ENCODE measurements around the gene ALDH1B1. TPM values are rescaled to one million over a fixed set of nuclear protein-coding genes. Genes with fewer than 3 reads are reported as not detected.

ALDH1B1 gene
- total RNA-seq, 1 experiment from 2014 or later: 13.1 TPM

DNA sequence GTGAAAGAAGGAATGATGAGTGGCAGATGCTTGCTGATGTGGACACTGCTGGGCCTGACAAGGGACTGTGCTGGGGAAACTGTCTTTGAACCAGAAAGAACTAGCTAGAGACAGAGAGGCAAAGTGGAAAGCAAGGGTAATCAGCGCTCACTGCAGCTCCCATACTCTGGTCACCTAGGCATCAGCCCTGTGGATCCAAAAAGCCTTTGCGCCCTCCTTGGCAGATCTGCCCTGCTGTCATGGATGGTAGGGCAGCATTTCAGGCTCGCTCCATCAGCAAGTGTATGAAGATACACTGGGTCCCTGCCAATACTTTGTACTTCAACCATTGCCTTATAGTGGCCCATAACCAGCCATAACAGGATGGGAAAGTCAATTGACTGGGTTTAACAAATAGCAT lies 6.6 kb upstream of the ALDH1B1 start:
- no TSS peak for BruUV-seq (replicated peaks)
- Histone ChIP-seq H3K27ac (no peak overlapping the region), H3F3A (ENCODE audit: insufficient read depth, low read depth) (peaks cover 6% of the 10 kb centered on the region; the same call in 1 of the 2 replicates), H3K4me3 (no peak overlapping the region), H3K79me2 (ENCODE audit: low read depth) (no peaks in the 10 kb centered on the region), H4K20me1 (ENCODE audit: insufficient read depth) (no peaks in the 10 kb centered on the region), H3K9me2 (ENCODE audit: insufficient read depth) (no peaks in the 10 kb centered on the region), H3K36me3 (ENCODE audit: low read depth) (no peaks in the 10 kb centered on the region), H3K9me3 (ENCODE audit: insufficient read depth, low read depth) (no peaks in the 10 kb centered on the region), H3K27me3 (ENCODE audit: insufficient read depth, low read depth) (no peaks in the 10 kb centered on the region), H3K4me2 (no peak overlapping the region), H2AFZ (no peak overlapping the region), H3K4me1 (replicated peaks; ENCODE audit: insufficient read depth) (peaks cover 29% of the 10 kb centered on the region)
- CTCF ChIA-PET: no interaction called here
- POLR2A ChIA-PET (ENCODE audit: unreplicated experiment): no interaction called here
- intact Hi-C loops (cut with micrococcal nuclease; ENCODE audit: unreplicated experiment): no loop called here
- TF ChIP-seq, protein P1, sequence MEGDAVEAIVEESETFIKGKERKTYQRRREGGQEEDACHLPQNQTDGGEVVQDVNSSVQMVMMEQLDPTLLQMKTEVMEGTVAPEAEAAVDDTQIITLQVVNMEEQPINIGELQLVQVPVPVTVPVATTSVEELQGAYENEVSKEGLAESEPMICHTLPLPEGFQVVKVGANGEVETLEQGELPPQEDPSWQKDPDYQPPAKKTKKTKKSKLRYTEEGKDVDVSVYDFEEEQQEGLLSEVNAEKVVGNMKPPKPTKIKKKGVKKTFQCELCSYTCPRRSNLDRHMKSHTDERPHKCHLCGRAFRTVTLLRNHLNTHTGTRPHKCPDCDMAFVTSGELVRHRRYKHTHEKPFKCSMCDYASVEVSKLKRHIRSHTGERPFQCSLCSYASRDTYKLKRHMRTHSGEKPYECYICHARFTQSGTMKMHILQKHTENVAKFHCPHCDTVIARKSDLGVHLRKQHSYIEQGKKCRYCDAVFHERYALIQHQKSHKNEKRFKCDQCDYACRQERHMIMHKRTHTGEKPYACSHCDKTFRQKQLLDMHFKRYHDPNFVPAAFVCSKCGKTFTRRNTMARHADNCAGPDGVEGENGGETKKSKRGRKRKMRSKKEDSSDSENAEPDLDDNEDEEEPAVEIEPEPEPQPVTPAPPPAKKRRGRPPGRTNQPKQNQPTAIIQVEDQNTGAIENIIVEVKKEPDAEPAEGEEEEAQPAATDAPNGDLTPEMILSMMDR (conservative IDR thresholded peaks at IDR 0.05): no peak
- no peak for TF ChIP-seq EZH2 (IDR thresholded peaks at IDR 0.05; ENCODE audit: low read depth)
- no peak for DNase-seq

DNA sequence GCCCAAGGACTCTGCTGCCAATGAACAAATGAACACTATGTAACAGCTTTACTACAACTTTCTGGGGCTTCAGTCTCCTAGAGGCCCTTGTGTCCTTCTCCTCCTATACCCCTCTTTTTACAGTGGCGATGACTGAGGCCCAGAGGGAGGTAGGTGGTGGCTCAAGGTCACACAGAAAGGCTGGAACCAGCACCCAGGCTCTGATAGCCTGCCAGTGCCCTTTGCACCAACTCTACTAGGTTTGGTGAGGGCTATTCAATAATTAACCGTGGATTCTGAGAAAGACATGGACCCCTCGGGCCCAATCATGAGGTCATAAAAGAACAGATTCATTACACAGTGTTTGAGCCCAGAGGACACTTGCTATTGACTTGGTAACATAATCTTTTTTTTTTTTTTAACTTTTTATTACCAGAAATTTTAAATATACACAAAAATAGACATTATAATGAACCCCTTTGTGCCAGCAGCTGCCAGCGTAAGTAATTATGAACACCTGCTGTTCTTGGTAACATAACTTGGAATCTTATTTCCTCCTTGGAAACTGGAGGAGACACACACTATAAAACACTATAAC lies 6.1 kb upstream of the ALDH1B1 start:
- Histone ChIP-seq H3K27ac (no peak overlapping the region), H3K4me2 (no peak overlapping the region), H3K36me3 (ENCODE audit: low read depth) (no peaks in the 10 kb centered on the region), H3F3A (ENCODE audit: insufficient read depth, low read depth) (peaks cover 2% of the 10 kb centered on the region; the same call in 1 of the 2 replicates), H3K27me3 (ENCODE audit: insufficient read depth, low read depth) (no peaks in the 10 kb centered on the region), H4K20me1 (ENCODE audit: insufficient read depth) (no peaks in the 10 kb centered on the region), H3K79me2 (ENCODE audit: low read depth) (no peaks in the 10 kb centered on the region), H3K4me3 (no peak overlapping the region), H2AFZ (no peak overlapping the region), H3K9me2 (ENCODE audit: insufficient read depth) (no peaks in the 10 kb centered on the region), H3K4me1 (replicated peaks; ENCODE audit: insufficient read depth) (peaks cover 24% of the 10 kb centered on the region), H3K9me3 (ENCODE audit: insufficient read depth, low read depth) (no peaks in the 10 kb centered on the region)
- POLR2A ChIA-PET (ENCODE audit: unreplicated experiment): no interaction called here
- no peak for DNase-seq
- TF ChIP-seq EZH2 (IDR thresholded peaks at IDR 0.05; ENCODE audit: low read depth): no peak
- TF ChIP-seq, protein P1 (conservative IDR thresholded peaks at IDR 0.05): no peak
- CTCF ChIA-PET: no interaction called here
- BruUV-seq (replicated peaks): no TSS peak
- intact Hi-C loops (cut with micrococcal nuclease; ENCODE audit: unreplicated experiment): no loop called here

DNA sequence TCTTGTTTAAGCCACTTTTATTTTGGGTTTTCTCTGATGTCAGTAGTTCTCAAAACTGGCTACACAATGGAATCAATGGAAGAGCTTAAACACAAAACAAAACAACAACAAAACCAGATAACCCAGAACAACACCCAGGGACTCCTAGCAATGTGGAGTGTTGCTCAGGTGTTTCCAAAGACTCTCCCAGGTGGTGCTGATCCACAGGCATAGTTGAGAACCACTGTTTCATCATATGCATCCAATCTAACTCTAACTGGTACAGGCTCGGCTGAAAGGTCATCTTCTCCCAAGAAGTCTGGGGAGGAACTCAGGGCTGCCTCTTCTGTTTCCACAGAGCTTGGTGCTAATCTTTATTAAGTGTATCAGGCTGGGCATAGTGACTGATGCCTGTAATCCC lies 5.4 kb upstream of the ALDH1B1 start:
- H4K20me1 ChIP-seq (ENCODE audit: insufficient read depth): no peaks in the 10 kb centered on the region
- CTCF ChIA-PET: no interaction called here
- intact Hi-C loops (cut with micrococcal nuclease; ENCODE audit: unreplicated experiment): no loop called here

More for the DNA sequence above, 5.4 kb upstream of the ALDH1B1 start:
- Histone ChIP-seq H3K79me2 (ENCODE audit: low read depth) (no peaks in the 10 kb centered on the region), H3F3A (ENCODE audit: insufficient read depth, low read depth) (no peaks in the 10 kb centered on the region), H3K9me2 (ENCODE audit: insufficient read depth) (no peaks in the 10 kb centered on the region), H3K27me3 (ENCODE audit: insufficient read depth, low read depth) (no peaks in the 10 kb centered on the region), H3K4me2 (no peak overlapping the region), H3K4me3 (no peak overlapping the region), H3K9me3 (ENCODE audit: insufficient read depth, low read depth) (no peaks in the 10 kb centered on the region), H3K36me3 (ENCODE audit: low read depth) (no peaks in the 10 kb centered on the region), H3K27ac (no peak overlapping the region), H3K4me1 (replicated peaks; ENCODE audit: insufficient read depth) (peaks cover 17% of the 10 kb centered on the region), H2AFZ (no peak overlapping the region)
- no TSS peak for BruUV-seq (replicated peaks)
- DNase-seq: no peak
- TF ChIP-seq, protein P1 (conservative IDR thresholded peaks at IDR 0.05): no peak
- TF ChIP-seq EZH2 (IDR thresholded peaks at IDR 0.05; ENCODE audit: low read depth): no peak
- POLR2A ChIA-PET (ENCODE audit: unreplicated experiment): no interaction called here
